NCI-H1930 (cell line): ENCODE results near the gene AGPAT3.
"Not testable (repeated sequence)": the region's sequence is repeated elsewhere in the genome, so short reads cannot be mapped to it uniquely, and the experiment has no call there.

Experiments used
- DNase-seq, 2 experiments: peaks; one replicate each; lab custom pipeline; 2025; lab: John Stamatoyannopoulos, UW

The AGPAT3 gene

GRCh38 chr21:43882952-43883545 is 18.0 kb downstream of the AGPAT3 start:
- DNase-seq, result no peak

DNA sequence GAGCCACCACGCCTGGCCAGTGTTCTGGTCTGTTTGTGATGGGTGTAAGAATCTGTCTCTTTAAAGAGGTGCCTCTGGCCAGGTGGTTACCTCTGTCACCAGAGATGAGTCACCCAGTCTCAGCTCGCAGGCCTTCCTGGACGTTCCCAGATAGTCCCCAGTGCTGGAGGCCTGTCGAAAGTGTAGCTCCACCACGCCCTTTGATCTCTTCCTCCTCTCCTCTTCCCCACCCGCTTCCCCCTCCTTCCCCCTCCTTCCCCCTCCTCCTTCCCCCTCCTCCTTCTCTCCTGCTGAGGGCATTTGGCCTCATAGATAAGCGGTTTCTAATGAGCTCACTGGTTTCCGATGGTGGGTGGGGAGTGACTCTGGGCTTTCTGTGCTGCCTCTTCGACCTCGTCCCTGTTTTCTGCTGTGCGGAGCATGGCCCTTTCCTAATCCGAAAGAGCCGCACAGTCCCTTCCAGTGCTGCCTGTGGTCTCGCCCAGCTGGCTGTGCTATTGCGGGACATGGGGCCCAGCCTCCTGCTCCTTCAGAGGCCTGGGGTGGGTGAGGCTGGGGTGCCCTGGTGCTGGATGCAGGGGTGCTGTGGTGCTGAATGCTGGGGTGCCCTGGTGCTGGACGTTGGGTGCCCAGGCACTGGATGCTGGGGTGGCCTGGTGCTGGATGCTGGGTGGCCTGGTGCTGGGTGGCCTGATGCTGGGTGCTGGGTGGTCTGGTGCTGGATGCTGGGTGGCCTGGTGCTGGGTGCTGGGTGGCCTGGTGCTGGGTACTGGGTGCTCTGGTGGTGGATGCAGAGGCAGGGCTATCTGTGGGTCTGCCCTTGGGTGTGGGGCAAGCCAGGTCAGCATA is 19.2 kb downstream of the AGPAT3 start:
- no peak for DNase-seq

- no peak for DNase-seq
Measured at GRCh38 chr21:43884861-43885417, 19.9 kb downstream of the AGPAT3 start.

DNA sequence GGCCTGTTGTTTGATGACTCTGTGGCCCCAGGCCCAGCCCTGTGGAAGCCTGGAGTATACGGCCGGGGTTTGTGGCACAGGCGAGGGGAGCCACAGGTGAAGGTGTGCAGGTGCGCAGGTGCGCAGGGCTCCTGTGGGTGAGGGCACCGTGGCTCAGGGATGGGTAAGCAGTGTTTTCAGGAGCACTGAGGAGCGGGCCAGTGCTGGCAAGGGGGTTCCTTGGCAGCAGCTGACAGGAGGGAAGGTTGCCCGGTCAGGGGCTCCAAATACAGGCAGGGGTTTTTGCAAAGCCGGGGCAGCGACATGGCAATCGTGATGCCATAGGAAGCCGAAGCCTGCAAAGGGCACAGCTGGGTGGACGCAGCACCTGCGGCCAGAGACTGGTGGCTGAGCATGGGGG is 20.7 kb downstream of the AGPAT3 start:
- no peak for DNase-seq

GRCh38 chr21:43886565-43886964 is 21.5 kb downstream of the AGPAT3 start:
- DNase-seq, result no peak

- no peak for DNase-seq
Measured at GRCh38 chr21:43889069-43889468, 24.0 kb downstream of the AGPAT3 start.

DNA sequence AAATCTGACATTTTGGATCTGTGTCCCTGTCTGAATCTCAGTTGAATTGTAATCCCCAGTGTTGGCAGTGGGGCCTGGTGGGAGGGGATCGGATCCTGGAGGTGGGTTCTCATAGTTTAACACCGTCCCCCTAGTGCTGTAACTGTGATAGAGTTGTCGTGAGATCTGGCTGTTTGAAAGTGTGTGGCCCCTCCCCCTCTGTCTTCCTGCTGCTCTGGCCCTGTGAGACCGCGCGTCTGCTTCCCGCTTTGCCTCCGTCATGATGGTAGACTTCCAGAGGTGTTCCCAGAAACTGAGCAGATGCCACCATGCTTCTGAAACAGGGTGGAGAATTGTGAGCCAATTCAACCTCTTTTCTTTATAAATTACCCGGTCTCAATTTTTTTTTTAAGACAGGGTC is 25.0 kb downstream of the AGPAT3 start:
- DNase-seq, result no peak

DNA sequence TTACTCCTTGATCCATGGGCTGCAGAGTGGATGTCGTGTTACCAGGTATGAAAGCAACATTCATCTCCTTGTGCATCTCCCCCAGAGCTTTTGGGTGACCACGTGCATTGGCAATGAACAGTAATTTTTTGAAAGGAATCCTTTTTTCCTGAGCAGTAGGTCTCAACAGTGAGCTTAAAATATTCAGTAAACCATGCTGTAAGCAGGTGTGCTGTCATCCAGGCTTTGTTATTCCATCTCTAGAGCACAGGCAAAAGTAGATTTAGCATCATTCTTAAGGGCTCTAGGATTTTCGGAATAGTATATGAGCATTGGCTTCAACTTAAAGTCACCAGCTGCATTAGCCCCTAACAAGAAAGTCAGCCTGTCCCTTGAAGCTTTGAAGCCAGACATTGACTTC is 27.3 kb downstream of the AGPAT3 start:
- DNase-seq, result no peak

DNA sequence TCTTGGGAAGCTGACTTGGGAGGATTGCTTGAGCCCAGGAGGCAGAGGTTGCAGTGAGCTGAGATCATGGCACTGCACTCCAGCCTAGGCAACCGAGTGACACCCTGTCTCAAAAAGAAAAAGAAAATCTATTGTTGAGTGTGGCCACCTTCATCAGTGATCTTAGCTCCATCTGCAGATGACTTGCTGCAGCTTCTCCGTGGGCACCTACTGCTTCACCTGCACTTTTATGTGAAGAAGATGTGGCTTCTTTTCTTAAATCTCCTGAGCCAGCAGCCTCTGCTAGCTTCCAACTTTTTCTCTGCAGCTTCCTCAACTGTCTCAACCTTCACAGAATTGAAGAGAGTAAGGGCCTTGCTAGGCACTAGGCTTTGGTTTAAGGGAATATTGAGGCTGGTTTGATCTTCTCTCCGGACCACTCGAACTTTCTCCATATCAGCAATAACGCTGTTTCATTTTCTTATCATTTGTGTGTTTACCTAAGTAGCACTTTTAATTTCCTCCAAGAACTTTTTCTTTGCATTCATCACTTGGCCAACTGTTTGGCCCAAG is 28.0 kb downstream of the AGPAT3 start:
- DNase-seq, result no peak

GRCh38 chr21:43893536-43894205 is 28.6 kb downstream of the AGPAT3 start:
- DNase-seq, result no peak

DNA sequence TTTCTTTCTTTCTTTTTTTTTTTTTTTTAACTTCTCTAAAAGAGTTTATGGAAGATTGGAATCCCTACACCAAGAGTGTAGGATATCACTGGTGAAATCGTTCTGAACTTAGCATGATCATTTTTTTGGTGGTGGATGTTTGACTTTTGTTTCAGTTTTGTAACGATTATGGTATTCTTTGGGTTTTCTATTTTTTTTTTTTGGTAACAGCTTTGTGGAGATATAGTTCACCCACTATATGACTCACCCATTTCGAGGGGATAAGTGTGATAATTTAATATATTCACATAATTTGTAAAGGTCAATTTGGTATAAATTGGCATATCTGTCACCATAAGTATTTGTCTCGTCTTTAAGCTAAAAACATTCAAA is 29.2 kb downstream of the AGPAT3 start:
- DNase-seq, result no peak

- DNase-seq, result no peak
Measured at GRCh38 chr21:43895196-43895595, 30.2 kb downstream of the AGPAT3 start.

GRCh38 chr21:43896696-43897299 is 31.8 kb downstream of the AGPAT3 start:
- DNase-seq, result not testable (repeated sequence)

DNA sequence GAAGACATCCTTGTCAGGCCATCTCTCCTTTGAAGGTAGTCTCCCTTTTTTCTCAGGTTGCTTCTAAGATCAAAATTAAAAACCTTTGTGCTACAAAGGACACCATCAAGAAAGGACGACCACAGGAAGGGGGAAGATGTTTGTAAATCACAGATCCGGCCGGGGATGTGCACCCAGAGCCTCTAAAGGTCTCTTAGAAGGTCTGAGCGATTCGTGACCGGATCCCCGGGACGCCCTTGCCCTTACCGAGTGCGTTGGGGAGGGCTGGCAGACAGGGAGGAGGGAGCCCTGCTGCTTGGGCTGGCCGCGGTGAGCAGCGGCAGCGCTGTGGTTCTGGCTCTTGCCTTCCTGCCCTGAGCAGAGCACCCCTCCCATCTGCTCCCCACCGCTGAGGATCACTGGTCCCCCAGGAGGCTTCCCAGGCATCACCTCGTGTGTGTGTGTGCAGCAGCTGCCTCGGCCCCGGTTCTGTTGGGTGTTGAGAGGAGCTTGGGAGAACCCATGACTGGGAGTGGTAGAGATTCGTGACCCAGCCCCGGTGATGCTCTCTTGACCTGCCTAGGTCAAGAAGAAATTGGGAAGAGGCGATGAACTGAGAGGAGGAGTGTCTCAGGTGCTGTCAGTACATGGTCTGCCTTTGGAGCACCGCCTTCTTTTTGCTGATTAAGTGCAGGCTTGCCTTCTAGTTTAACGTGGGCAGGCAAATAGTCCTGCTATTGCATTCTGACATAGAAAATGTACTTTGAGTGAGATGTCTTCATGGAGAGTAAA is 34.5 kb downstream of the AGPAT3 start:
- DNase-seq, result no peak

DNA sequence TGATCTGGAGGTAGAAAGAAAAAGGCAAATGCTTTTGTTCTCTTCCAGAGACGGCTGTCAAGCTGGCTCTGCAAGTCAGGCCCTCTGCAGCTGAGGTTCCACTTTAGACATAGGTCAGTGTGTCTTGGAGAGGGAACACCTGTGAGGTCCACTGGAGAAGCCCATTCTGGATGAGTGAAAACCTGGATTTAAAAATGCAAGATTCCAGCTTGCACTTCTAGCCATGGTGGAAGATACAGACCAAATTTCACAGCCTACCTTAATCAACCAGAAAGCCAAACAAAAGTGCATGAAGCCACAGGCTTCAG is 35.0 kb downstream of the AGPAT3 start:
- DNase-seq, result no peak

DNA sequence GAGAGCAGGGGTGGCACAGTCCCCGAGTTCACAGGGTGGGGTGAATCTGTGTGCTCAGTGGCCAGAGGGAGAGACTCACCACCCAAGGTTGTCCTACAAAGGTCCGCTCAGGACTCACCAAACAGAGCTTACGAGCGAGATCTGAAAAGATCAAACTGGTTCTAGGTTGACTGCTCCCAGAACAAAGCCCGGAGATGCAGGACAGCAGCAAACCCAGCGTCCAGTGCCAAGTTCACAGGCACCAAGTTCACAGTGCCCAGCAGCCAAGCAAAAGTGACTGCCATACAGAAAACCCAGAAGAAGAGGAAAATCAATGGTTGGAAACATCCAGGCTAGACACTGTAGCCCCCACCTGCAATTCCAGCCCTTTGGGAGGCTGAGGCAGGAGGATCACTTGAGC is 35.7 kb downstream of the AGPAT3 start:
- DNase-seq, result no peak

DNA sequence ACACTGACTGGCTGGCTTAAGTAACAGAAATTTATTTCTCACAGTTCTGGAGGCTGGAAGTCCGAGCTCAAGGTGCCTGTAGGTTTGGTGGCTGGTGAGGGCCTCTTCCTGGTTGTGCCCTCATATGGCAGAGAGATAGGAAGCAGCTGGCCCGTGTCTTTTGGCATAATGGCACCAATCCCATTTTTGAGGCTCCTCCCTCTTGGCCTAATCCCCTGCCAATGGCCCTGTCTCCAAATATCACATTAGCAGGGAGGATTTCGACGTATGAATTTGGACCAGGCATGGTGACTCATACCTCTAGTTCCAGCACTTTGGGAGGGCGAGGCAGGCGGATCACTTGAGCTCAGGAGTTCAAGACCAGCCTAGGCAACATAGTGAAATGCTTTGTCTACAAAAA is 37.4 kb downstream of the AGPAT3 start:
- no peak for DNase-seq

GRCh38 chr21:43903451-43904091 is 38.5 kb downstream of the AGPAT3 start:
- no peak for DNase-seq

DNA sequence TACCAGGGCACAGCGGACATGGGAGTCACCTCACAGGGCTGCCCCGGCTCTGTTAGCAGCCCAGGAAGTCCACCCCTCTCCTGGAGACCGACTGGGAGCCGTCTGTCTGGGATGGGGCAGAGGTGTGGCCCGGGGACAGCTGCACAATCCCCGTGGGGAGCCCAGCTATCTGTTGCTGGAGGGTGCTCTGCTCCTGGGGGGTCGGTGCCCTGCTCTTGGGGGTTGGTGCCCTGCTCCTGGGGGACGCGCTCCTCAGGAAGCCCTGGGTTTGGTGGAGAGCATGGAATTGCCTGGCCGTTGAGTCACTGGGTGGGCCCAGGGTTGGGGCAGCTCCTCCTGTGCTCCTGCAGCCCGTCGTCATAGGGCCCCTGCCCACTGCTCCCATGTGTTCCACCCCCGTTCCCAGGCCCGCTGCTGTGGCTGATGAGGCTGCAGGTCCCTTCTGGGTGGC is 39.3 kb downstream of the AGPAT3 start:
- DNase-seq, result no peak

DNA sequence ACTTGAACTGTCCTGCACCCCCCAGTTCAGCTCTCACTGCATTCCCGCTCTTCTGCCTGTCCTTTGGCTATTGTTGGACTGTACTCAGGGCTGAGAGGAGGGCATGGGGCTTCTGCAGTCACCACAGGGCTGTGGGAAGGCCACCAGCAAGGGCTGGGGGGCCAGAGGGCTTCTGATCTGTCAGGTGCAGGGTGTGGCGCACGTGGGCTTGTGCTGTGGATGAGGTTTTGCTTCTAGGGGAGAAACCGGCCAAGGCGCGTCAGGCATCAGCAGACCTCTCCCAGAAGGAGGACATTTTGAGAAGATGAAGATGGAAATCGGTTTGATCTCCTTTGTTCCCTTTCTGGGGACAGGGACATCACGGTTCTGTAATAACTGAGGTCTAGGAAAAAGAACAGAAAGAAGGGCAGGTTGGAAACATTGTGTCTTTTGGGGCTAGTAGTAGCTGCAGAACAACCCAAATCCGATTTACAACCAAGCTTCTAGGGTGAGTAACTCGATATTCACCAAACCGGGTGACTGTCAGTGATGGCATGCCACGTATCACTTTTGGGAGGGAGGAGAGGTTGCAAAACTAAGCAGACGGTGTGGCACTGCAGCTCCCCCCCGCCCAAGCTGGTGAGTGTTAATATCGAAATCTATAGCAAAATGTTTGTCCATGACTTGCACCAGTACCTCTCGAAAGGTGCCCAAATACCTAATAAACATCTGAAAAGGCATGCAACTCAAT is 40.9 kb downstream of the AGPAT3 start:
- DNase-seq, result no peak
